Stomach (tissue), 9 donors: Measurements from ENCODE around the gene MEF2A. TPM values are rescaled to one million over a fixed set of nuclear protein-coding genes. Genes with fewer than 3 reads are reported as not detected.

Experiments used
- DNase-seq, 2 donors: peaks; one replicate each; pipeline versions ENCODE4 v3.0.0 to v3.0.0-alpha.2; 2013 to 2019
- H3K27ac ChIP-seq, 5 donors: fragments of 200-600 bp in 4 of 5; sonication (generic) in 4 of 5; one replicate each; pipeline ENCODE4 v1.5.1; 2013 to 2019; ENCODE audit warnings: mild to moderate bottlenecking in 1 of 5, moderate library complexity in 1 of 5
- H3K27me3 ChIP-seq, 3 donors: fragments of 200-600 bp; sonication (generic); one replicate each; pipeline ENCODE4 v1.5.1; 2017 to 2019; ENCODE audit warnings: mixed run types in 1 of 3
- H3K36me3 ChIP-seq, 4 donors: fragments of 200-600 bp; sonication (generic); 1 replicate in 3 of 4; 2 replicates in 1 of 4; pipeline ENCODE4 v1.5.1; 2016 to 2019
- H3K4me1 ChIP-seq, 4 donors: fragments of 200-600 bp; sonication (generic); one replicate each; pipeline ENCODE4 v1.5.1; 2016 to 2019
- H3K4me3 ChIP-seq, 4 donors: fragments of 200-600 bp; sonication (generic) in 3 of 4; one replicate each; pipeline ENCODE4 v1.5.1; 2016 to 2019; ENCODE audit warnings: mild to moderate bottlenecking in 1 of 4
- H3K9me3 ChIP-seq, 4 donors: fragments of 200-600 bp; sonication (generic); one replicate each; pipeline ENCODE4 v1.5.1; 2016 to 2019
- EP300 ChIP-seq: sonication (generic); formaldehyde crosslinking; IDR thresholded peaks from one replicate; pipeline ENCODE4 v1.6.1; 2017; ENCODE audit warnings: antibody characterized with exemption
- POLR2A ChIP-seq, 4 donors: fragments of 450-650 bp; IDR thresholded peaks; one replicate each; pipeline ENCODE4 v1.6.1; 2016; ENCODE audit warnings: antibody characterized with exemption in 4 of 4, control low read depth in 2 of 4, mild to moderate bottlenecking in 1 of 4, moderate library complexity in 1 of 4
- POLR2AphosphoS5 ChIP-seq, 3 donors: sonication (generic); formaldehyde crosslinking; IDR thresholded peaks; one replicate each; pipeline ENCODE4 v1.6.1; 2016; ENCODE audit warnings: antibody characterized with exemption in 3 of 3
- WGBS, 5 donors: extraction: QIAGEN DNeasy Blood & Tissue Kit in 3 of 5; methylation state at CpG; one replicate each; pipeline versions ENCODE4 v1.1.5 to v1.1.7; 2013 to 2018; 5-methylcytosine and 5-hydroxymethylcytosine counted together
- intact Hi-C: fragments of 100-400 bp; cut with DNase I; formaldehyde crosslinking; loops from one replicate; pipeline ENCODE4 v1.15.1; 2023; ENCODE audit warnings: low total_unique reads
- polyA plus RNA-seq, 3 donors: library from polyadenylated mRNA; stranded (reverse); fragments of 200-250 nt; gene quantifications; one replicate each; pipeline ENCODE4 v1.2.3, GENCODE V29; 2013
- total RNA-seq, 5 donors: library from RNA; depleted of rRNA; stranded (reverse); fragments of >200 nt; gene quantifications; one replicate each; pipeline versions ENCODE4 v1.1.0 to v1.2.3, GENCODE V29; 2014 to 2016
- TF ChIP-seq, protein P1 (sequence below), 7 experiments: fragments of 450-650 bp in 4 of 7; fragments of 200-600 bp in 3 of 7; sonication (generic) in 3 of 7; IDR thresholded peaks; one replicate each; pipeline ENCODE4 v1.5.1; 2016 to 2019; ENCODE audit warnings: antibody characterized with exemption in 7 of 7, control low read depth in 2 of 7, mild to moderate bottlenecking in 1 of 7
- donor health status: healthy with polysubstance abuse.
- donor health status: Bipolar disorder and iron deficiency.
- donor health status: healthy.

The MEF2A gene
- total and polyA plus RNA-seq, 8 donors = 11.0 to 85.2 (median 26.7) TPM

DNA sequence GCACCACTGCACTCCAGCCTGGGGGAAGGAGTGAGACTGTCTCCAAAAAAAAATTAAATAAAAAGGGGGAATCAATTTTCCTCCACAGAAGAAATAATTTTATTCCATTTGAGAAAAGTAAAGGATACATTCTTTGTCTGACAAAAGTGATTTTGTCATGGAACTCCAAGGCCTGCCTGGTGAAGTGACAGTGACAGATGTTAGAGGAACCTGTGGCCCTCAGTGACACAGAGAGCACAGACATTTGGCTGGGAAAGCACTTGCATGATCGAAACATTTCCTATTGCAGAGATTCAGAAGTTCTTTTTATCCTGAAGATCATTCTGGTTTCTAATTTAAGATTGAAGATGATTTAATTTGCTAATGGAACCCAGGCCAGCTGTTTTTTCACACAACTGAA, 161.5 kb downstream of the MEF2A start:
- Histone ChIP-seq H3K4me3 (no peak overlapping the region), H3K36me3 (peaks cover 0 to 20% (median 19%) of the 10 kb centered on the region in 4 donors), H3K4me1 (peaks cover 0 to 33% (median 23%) of the 10 kb centered on the region in 4 donors), H3K27ac (no peak overlapping the region), H3K9me3 (no peaks in the 10 kb centered on the region), H3K27me3 (no peaks in the 10 kb centered on the region)
- intact Hi-C loops = no loop called here
- TF ChIP-seq, protein P1, sequence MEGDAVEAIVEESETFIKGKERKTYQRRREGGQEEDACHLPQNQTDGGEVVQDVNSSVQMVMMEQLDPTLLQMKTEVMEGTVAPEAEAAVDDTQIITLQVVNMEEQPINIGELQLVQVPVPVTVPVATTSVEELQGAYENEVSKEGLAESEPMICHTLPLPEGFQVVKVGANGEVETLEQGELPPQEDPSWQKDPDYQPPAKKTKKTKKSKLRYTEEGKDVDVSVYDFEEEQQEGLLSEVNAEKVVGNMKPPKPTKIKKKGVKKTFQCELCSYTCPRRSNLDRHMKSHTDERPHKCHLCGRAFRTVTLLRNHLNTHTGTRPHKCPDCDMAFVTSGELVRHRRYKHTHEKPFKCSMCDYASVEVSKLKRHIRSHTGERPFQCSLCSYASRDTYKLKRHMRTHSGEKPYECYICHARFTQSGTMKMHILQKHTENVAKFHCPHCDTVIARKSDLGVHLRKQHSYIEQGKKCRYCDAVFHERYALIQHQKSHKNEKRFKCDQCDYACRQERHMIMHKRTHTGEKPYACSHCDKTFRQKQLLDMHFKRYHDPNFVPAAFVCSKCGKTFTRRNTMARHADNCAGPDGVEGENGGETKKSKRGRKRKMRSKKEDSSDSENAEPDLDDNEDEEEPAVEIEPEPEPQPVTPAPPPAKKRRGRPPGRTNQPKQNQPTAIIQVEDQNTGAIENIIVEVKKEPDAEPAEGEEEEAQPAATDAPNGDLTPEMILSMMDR (IDR thresholded peaks at IDR 0.05) = no peak
- TF ChIP-seq EP300 = no peak
- TF ChIP-seq POLR2AphosphoS5 (IDR thresholded peaks at IDR 0.05) = no peak
- no peak for TF ChIP-seq POLR2A (IDR thresholded peaks at IDR 0.05)
- WGBS, 5 donors = 75 to 100% (median 87%) methylated on average over 1 of the region's 1 CpG
- no peak for DNase-seq

DNA sequence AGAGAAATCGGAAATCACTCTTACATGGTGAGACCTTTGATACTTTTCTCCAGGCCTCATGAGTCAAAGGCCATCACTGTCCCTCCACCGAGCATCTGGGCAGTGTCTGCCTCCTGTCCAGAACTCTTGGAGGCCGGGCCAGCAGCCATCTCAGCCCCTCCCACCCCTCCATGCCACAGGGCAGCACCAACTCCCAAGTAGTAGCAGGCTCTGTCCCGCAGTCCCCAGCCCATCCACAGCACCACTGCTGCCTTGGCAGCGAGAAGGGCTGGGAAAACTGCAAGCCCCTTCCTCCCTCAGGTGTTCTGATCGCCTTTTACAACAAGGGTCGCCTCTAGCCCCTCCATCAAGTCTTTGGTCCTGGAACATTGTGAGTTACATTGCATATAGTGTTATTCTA, 161.9 kb downstream of the MEF2A start:
- no peaks in the 10 kb centered on the region for H3K27me3 ChIP-seq
- H3K4me1 ChIP-seq = peaks cover 0 to 37% (median 27%) of the 10 kb centered on the region in 4 donors
- no peak overlapping the region for H3K4me3 ChIP-seq
- WGBS, 5 donors = 79 to 84% (median 82%) methylated on average over 7 of the region's 7 CpGs
- H3K27ac ChIP-seq = no peak overlapping the region
- H3K9me3 ChIP-seq = no peaks in the 10 kb centered on the region
- TF ChIP-seq, protein P1 (IDR thresholded peaks at IDR 0.05) = no peak
- TF ChIP-seq EP300 = no peak
- no peak for TF ChIP-seq POLR2AphosphoS5 (IDR thresholded peaks at IDR 0.05)
- no peak for TF ChIP-seq POLR2A (IDR thresholded peaks at IDR 0.05)
- H3K36me3 ChIP-seq = peaks cover 0 to 20% (median 19%) of the 10 kb centered on the region in 4 donors
- intact Hi-C loops = no loop called here
- DNase-seq = no peak

DNA sequence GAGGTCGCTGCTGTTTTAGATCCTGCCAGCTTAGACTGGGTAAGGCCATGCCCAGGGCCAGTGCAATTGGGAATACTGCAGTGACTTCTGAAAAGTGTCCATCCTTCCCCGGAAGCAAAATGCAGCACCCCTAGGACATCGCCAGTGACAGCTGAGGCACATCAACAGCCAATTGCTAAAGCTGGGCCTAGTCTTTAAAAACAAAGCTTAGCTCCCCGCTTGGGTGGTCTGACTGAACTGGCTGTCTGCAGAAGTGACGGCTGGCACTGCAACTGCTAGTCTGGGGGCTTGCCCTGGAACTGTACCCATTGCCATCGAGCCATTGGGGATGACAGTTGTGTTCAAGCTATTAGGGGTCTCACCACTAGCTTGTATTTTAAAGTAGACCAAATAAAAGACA, 163.1 kb downstream of the MEF2A start:
- 86 to 91% (median 87%) methylated on average over 6 of the region's 6 CpGs for WGBS, 5 donors
- Histone ChIP-seq H3K27ac (no peak overlapping the region), H3K4me1 (peaks cover 0 to 37% (median 31%) of the 10 kb centered on the region in 4 donors), H3K9me3 (no peaks in the 10 kb centered on the region), H3K36me3 (peaks cover 0 to 20% (median 19%) of the 10 kb centered on the region in 4 donors), H3K4me3 (no peak overlapping the region), H3K27me3 (no peaks in the 10 kb centered on the region)
- intact Hi-C loops = no loop called here
- DNase-seq = no peak
- no peak for TF ChIP-seq POLR2AphosphoS5 (IDR thresholded peaks at IDR 0.05)
- TF ChIP-seq EP300 = no peak
- TF ChIP-seq, protein P1 (IDR thresholded peaks at IDR 0.05) = no peak
- no peak for TF ChIP-seq POLR2A (IDR thresholded peaks at IDR 0.05)

DNA sequence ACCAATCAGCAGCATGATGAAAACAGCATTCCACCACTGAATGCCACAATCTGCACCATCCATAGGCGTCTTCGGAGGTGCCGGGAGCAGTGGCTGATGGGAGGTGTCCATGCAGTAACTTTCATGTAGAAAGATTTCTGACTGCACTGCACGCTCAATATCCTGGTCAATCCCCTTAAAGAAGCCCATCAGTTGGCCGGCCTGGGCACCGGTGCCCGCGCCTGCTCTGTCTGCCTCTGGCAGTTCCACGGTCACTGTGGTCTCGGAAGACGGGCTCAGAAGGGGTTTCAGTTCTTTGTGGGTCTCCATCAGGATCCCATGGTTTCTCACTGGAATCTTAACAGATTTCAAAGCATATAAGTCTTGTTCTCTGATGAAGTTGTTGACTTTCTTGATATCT, 163.5 kb downstream of the MEF2A start:
- TF ChIP-seq, protein P1 (IDR thresholded peaks at IDR 0.05) = no peak
- no peak for TF ChIP-seq EP300
- no peak for TF ChIP-seq POLR2A (IDR thresholded peaks at IDR 0.05)
- TF ChIP-seq POLR2AphosphoS5 (IDR thresholded peaks at IDR 0.05) = no peak
- intact Hi-C loops = no loop called here
- no peaks in the 10 kb centered on the region for H3K27me3 ChIP-seq
- 90 to 96% (median 91%) methylated on average over 11 of the region's 11 CpGs for WGBS, 5 donors
- no peak for DNase-seq
- no peak overlapping the region for H3K4me3 ChIP-seq
- H3K4me1 ChIP-seq = peaks cover 0 to 37% (median 32%) of the 10 kb centered on the region in 4 donors
- peaks cover 0 to 20% (median 19%) of the 10 kb centered on the region in 4 donors for H3K36me3 ChIP-seq
- H3K9me3 ChIP-seq = no peaks in the 10 kb centered on the region
- no peak overlapping the region for H3K27ac ChIP-seq
